GM19193 (cell line): ENCODE measurements around the gene TSPAN1.

ENCODE experiments used
- POLR2A ChIP-seq: IDR thresholded peaks from 4 replicates; pipeline ENCODE4 v1.6.1; 2011; ENCODE audit not compliant: insufficient read depth, insufficient read length; ENCODE audit errors: extremely low read depth

TSPAN1 gene

DNA sequence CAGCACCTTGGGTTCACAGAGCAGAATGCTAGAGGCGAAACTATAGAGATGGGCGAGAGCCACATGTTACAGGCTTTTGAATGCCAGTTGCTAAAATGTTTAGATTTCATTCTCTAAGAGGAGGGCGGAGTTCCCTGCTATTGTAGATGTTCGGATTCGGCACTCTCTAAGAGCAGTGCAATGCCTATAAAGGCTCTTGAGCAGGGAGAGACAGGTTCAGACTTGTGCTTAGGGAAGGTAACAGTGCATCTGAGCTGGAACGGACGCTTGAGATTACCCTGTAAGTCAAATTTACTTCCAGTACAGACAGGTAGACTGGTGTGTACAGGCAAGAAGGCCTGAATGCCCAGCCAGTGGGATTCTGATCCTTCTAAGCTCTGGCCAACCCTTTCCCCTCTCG, 43.6 kb downstream of the TSPAN1 start:
- TF ChIP-seq POLR2A, result no peak

DNA sequence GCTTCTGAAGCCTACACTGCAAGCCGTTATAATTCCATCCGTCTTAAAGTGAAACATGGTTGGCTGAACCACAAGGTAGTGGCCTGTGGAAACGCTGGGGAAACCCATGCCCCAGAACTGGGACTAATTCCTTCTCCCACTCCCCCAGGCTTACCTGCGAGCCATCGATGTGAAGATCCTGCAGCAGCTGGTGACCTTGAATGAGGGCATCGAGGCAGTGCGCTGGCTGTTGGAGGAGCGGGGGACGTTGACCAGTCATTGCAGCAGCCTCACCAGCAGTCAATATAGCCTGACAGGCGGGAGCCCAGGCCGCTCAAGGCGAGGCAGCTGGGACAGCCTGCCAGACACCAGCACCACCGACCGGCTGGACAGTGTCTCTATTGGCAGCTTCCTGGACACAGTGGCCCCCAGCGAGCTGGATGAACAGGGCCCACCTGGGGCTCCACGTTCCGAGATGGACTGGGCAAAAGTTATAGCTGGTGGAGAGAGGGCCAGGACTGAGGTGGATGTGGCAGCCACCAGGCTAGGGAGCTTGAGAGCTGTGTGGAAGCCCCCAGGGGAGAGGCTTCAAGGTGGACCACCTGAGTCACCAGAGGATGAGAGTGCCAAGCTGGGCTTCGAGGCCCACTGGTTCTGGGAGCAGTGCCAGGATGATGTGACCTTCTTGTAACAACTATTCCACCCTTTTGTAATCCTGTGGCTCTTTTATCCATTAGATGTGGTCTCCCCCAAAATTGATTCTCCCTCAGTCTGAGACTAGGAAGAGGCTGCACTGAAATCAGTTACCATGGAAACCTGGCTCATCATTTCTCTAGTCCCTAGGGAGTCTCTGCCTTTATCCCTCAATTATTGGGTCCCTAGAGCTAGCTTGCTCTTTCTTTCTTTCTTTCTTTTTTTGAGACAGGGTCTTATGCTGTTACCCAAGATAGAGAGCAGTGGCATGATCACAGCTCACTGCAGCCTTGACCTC, 44.9 kb downstream of the TSPAN1 start:
- TF ChIP-seq POLR2A, result no peak

DNA sequence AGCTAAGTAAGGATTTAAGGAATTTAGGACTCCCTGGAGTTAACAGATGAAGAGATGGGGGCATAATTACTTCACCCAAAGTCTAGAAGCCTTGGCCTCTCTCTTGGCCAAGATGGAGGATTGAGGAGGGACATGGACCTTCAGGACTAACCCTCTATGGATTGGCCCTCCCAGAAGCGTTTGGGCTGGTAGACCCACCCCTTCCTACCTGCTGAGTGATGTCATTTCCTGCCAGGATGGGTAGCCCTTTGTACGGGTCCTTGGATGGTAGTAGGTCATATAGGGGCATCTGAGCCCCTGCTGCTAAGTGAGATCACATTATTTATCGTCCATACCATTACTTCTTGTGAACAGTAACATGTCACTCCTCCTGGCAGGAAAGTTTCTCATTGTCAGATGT, 45.9 kb downstream of the TSPAN1 start:
- TF ChIP-seq POLR2A, result no peak

DNA sequence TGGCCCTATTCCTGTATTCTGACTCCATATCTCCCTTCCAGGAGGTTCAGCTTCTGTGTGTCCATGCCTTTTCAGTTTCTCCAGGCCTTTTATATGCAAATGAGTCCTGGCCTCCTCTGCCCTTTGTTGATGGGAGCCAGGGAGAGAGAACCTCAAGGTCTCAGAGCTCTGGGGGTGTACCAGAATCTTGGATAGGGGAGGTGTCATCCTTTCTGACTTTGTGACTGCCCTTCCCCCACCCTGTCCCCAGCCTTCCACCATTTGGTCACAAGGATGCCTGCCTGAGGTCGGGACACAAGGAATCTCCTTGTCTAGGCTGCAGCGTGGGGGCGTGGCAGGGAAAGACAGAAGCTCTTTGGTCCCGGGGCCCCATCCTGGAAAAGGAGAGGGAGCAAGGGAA, 46.9 kb downstream of the TSPAN1 start:
- no peak for TF ChIP-seq POLR2A

DNA sequence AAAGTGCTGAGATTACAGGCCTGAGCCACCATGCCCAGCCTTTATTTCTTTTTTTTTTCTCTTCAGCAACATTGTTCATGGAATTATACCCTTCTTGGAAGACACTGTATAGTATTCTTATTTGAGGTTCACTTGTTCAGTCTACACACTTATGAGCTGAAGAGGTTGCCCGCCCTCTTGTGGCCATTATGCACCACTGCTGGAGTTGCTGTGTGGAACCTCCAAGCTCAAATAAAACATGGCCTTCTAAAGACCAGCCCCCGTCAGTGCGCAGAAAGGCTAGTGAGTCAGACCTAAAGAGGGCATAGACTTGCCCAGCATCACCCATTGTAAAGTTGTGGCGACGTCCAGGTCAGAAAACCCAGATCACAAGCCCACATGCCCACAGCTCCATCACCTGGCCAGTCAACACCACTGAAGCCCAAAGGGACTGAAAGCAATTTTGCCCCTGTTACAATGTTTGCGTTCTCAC, 48.6 kb downstream of the TSPAN1 start:
- no peak for TF ChIP-seq POLR2A

DNA sequence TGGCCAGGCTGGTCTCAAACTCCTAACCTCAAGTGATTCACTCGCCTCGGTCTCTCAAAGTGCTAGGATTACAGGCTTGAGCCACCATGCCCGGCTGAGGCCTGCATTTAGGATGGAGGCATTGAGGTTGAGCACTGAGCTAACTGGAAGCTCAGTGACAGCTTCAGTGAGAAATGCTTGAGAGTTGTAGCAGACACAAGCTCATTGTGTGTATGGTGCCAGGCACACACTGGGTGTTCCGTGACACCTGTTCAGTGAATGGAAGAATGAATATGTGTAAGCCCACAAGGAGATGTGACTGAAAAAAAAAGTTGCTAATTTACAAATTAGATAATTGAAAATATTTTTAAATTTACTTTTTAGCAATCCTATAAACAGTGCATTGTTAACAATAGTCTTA, 50.1 kb downstream of the TSPAN1 start:
- TF ChIP-seq POLR2A, result no peak
